ENCODE results near the gene DCDC2B. TPM values are rescaled to one million over a fixed set of nuclear protein-coding genes. Genes with fewer than 3 reads are reported as not detected.

DCDC2B gene
- total RNA-seq, 1 experiment from 2014 or later, result not detected

DNA sequence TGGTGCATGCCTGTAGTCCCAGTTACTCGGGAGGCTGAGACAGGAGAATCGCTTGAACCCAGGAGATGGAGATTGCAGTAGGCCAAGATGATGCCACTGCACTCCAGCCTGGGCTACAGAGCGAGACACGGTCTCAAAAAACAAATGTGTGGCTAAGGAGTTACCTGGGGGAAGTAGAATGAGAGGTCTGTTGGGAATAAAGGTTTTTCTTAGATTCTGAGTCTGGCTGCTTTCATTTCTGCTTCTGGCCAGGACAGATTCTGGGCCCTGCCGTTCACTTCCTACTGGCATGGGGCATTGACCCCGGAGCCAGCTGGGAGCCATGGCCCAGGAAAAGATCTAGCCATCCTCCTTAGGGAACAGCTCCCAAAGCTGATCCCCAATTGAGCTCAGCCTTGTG, 420 bp upstream of the DCDC2B start:
- Histone ChIP-seq H2BK15ac (ENCODE audit: low read depth, low read length) (no peak overlapping the region), H3K9ac (ENCODE audit: extremely low read depth, insufficient read length, low read length) (no peak overlapping the region), H2BK12ac (ENCODE audit: insufficient read length, low read depth, low read length) (no peak overlapping the region), H4K5ac (ENCODE audit: insufficient read length, low read depth, low read length) (no peak overlapping the region), H3K27ac (ENCODE audit: insufficient read length, low read depth, low read length) (no peak overlapping the region), H3K4me1 (ENCODE audit: insufficient read depth, low read length) (peaks cover 4% of the 10 kb centered on the region; the same call in 1 of the 2 replicates), H3K23me2 (ENCODE audit: insufficient read length, low read depth, low read length, poor library complexity, severe bottlenecking) (peaks cover 10% of the 10 kb centered on the region), H4K20me1 (ENCODE audit: control insufficient read depth, insufficient read depth, insufficient read length) (no peaks in the 10 kb centered on the region), H3K27me3 (ENCODE audit: insufficient read depth, low read length) (no peaks in the 10 kb centered on the region; the same call in 1 of the 2 replicates), H2BK20ac (ENCODE audit: low read depth, low read length, poor library complexity, severe bottlenecking) (no peak overlapping the region), H3K23ac (ENCODE audit: insufficient read length, low read depth, low read length) (no peak overlapping the region), H3K4ac (ENCODE audit: low read depth, low read length) (no peak overlapping the region), H3K56ac (ENCODE audit: insufficient read length, low read depth, low read length) (no peak overlapping the region), H2BK5ac (ENCODE audit: insufficient read length, low read length) (no peak overlapping the region), H2BK120ac (ENCODE audit: low read depth, low read length, poor library complexity, severe bottlenecking) (no peak overlapping the region), H3T11ph (ENCODE audit: low read length) (no peak overlapping the region), H3K14ac (ENCODE audit: insufficient read depth, low read length) (no peak overlapping the region), H3K18ac (ENCODE audit: insufficient read length, low read depth, low read length) (no peak overlapping the region), H2AFZ (ENCODE audit: low read length) (no peak overlapping the region), H2AK5ac (ENCODE audit: insufficient read length, low read length) (no peak overlapping the region), H3K79me2 (ENCODE audit: insufficient read depth, low read length) (no peaks in the 10 kb centered on the region), H3K79me1 (ENCODE audit: insufficient read depth, low read depth, low read length, poor library complexity, severe bottlenecking) (no peaks in the 10 kb centered on the region), H4K91ac (ENCODE audit: insufficient read length, low read depth, low read length) (no peak overlapping the region), H3K9me3 (ENCODE audit: control insufficient read depth, low read depth, low read length) (no peaks in the 10 kb centered on the region), H3K4me2 (ENCODE audit: insufficient read depth, insufficient read length, low read length) (no peak overlapping the region), H4K8ac (replicated peaks; ENCODE audit: insufficient read length, low read depth, low read length) (no peak overlapping the region)
- TF ChIP-seq CTCF (conservative IDR thresholded peaks at IDR 0.05), result no peak
- Mint-ChIP-seq H3K27ac (no peak overlapping the region), H3K4me1 (peaks cover 8 to 11% of the 10 kb centered on the region in 2 experiments), H3K4me3 (no peak overlapping the region), H3K9me3 (no peaks in the 10 kb centered on the region), H3K36me3 (ENCODE audit: insufficient read depth in 1 of 3, low read depth in 3 of 3) (peaks cover 0 to 14% (median 11%) of the 10 kb centered on the region in 3 experiments; a peak in 5 of 7 replicates), H3K27me3 (ENCODE audit: low read depth) (peaks cover 14% of the 10 kb centered on the region)
- DNase-seq, result no peak
- WGBS (ENCODE audit: extremely low coverage, insufficient read length, low lambda C conversion rate), result no CpG with 5 or more reads among the region's 6 CpGs
